GM21423 (cell line): ENCODE measurements around the gene HDHD5.

Experiments used
- ATAC-seq: cut with Tn5 transposase; IDR thresholded peaks from one replicate; pipeline ENCODE4 v1.9.1; 2021; ENCODE audit warnings: mild to moderate bottlenecking, moderate library complexity; ENCODE audit not compliant: unreplicated experiment

HDHD5 gene

DNA sequence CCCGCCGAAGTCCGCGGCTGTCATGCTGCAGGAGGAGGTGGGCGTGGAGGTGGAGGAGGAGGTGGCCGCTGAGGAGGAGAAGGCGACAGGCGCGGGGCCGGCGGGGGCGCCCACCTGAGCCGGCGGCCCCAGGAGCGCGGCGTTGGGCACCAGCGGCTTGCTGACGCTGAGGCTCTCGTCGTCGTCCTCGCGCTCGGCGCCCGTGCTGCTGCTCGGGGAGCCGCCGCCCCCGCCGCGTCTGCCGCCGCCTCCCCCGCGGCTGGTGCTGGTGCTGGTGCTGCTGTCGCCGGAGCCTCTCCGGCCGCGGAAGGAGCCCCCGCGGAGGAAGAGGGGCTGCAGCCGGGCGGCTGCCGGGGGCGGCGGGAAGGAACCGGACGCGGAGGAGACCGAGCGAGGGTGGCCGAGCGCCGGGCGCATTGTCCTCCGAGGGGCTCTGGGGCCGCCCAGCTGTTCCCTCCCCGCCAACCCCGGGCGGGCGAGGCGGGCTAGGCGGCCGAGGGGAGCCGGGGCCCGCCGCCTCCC is 38.3 kb downstream of the HDHD5 start:
- no peak for ATAC-seq

DNA sequence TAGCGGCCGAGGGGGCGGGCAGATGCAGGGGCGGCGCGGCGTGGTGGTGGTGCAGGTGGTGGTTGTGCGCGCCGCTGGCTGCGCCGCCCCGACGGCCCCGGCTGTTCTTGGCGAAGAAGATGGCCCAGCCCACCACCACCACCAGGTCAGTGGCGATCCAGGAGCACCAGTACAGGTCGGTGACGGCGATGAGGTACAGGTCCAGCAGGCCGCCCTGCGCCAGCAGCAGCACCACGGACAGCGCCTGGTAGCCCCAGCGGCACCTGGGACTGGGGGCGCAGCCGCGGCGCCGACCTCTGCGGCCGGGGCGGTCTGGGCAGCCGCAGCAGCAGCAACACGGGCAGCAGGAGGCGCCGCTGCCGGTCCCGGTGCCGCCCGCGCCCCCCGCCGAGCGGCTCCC is 38.8 kb downstream of the HDHD5 start:
- no peak for ATAC-seq

DNA sequence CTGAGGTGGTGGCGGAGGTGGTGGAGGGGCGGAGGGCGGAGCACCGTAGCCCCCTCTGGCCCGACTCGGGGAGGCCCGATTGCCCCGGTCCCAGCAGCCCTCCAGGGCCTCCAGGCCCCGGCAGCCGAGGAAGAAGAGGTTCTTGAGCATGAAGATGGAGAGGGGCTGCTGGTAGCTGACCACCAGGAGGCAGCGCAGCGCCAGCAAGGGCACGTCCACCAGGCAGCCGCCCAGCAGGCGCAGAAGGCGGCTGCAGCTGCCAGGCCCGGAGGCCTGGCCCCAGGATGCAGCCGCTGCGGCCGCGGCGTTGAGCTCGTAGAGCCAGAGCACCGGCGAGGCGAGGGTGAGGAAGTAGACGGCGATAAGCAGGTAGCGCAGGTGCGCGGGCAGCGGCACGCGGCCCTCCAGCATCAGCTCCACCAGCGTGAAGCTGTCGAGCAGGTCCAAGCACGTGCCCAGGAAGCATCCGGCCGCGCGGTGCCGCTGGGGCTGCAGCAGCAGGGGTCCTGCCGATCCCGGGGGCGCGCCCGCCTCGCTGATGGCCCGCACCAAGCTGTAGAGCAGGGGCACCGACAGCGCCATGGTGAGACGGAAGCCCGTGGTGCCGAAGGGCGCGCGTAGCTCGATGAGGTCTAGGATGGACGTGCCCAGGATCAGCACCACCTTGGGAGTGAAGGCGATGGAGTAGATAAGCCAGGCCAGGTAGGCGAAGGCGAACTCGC is 39.4 kb downstream of the HDHD5 start:
- no peak for ATAC-seq

DNA sequence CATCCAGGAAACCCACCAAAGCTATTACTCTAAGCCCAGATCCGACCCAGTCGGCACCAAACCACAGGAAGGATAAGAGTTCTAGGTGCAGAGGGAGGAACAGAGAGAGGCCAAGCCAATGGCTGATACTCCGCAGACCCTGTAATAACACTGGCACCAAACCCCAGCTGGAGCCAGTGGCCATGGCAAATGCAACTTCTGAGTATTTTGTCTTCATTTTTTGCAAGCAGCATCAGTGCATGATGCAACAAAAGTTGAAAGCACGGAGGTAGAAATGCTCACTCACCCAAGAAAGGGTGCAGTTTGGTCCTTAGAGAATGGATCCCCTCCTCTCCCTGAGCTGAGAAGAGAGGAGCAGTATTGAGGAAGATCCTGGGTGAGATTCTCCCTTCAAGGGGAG is 40.7 kb downstream of the HDHD5 start:
- no peak for ATAC-seq

DNA sequence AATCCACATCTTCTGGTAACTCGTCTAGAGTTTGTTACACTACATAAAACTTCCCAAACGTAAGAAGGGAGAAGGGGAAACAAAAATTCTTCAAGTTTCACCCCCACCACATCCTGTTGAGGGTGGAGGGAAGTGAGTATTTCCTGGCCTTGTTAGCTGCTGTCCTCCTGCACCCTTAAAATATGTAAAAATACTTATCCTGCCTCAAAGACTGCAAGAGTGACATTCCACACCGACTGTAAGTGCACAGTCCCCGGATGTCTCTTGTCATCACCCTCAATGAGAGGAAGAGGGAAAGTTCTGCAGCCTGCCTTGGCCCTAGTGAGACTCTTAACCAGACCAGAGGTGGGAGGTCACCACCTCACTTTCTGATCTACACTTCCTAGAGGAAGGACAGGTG is 41.2 kb downstream of the HDHD5 start:
- no peak for ATAC-seq

DNA sequence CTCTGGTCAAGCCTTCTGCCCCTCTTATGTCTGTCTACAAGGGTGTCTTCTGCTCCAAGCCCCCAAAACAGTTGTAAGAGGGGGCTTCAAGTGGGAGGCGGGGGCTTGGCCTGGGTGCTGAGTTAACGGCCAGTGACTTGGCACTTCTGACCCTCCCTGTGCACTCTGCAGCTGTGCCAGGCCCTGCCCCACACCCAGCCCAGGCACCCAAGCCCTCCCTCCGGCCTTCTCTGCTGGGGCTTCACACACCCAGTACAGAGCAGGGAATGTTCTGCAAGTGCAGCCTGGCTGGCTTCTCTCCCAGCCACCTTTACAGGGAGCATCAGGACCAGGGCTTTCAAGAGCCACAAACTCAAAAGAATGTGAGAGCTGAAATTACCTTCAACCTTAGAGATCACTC is 41.7 kb downstream of the HDHD5 start:
- ATAC-seq: no peak

DNA sequence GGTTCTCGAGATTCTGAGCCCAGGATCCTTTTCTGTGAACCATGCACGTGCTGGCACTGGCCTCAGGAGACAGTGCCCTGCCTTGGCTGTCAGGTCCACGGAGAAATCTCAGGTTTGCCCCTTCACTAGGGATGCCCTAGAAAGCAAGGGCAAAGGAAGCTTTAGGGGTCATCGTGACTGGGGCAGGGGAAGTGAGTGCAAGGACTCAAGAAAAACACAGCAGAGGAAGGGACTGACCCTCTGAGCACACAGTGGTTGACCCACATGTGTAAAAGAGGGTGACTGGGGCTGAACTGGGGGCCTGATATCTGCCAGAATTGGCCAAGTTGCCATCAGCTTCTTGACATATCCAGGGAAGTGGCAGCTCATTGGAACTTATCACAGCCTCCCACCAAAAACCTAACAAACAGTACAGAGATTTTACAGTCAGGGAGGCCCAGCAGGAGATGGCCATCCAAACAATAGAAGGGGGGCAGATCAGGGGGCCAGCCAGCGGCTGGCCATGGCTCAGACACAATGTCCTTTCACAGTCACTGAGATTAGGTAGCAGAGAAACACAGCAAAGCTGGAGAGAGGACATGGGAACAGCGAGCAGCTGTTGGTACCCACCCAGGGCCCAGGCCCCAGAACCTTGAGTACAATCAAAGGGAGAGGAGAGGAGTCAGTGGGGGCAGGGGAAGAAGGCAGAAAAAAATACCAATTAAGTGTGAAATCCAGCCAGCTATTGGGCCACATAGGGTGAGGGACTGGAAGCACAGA is 42.3 kb downstream of the HDHD5 start:
- no peak for ATAC-seq

DNA sequence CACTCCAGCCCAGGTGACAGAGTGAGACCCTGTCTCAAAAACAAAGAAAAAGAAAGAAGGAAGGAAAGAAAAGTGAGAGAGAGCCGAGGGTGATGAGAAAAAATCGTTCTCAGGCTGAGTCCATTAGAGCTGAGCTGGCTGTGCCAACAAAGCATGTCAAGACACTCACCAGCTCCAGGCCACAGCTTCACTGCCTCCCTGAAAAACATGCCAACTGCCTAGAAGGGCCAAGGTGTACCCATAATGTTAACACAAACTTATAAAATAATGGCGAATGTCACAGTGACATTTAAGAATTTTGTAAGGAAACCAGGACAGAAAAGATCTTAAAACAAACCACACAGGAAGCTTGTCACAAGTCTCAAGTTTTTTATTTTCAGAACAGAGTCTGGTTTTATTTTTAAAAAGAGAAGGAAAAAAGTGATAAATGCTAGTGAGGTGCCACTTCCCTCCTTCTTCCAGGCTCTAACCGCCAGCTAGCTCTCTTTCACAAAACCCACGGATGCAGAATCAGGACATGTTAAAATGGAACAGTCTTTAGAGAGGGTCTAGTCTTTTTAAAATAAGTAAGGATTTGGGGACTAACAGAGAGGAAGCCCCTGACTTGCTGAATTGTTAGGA is 43.0 kb downstream of the HDHD5 start:
- ATAC-seq: no peak

DNA sequence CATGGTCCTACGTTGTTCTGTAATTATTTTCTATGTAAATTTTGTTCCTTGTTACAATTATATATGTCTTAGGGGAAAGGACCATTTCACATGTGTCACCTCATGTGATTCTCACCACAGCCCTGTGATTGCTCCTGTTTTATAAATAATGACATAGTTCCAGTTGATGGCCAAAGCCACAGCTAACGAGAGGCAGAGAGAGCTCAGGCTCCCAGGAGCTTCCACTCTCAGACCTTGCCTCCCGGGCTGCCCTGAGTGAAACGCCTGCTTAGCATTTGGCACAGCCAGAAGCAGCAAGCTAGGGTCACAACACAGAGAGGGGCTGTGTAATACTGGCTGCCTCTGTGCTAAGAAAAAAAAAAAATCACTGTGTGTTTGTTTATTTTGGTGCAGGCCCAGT is 43.8 kb downstream of the HDHD5 start:
- ATAC-seq: no peak

DNA sequence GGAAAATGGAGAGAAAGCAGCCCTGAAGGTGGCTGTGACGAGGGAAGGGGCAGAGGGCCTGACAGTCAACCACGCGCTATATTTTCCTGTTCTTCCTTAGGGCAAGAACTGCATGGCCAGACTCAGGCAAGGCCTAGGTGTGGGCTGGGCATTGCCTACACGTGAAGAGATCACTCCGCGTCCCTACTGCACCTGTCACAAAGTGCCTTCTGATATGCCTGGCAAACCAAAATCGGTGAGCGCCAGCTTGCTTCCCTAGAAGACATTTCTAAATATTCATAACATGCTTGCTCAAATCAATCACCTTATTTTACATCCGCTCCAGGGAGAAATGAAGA is 44.2 kb downstream of the HDHD5 start:
- ATAC-seq: no peak

DNA sequence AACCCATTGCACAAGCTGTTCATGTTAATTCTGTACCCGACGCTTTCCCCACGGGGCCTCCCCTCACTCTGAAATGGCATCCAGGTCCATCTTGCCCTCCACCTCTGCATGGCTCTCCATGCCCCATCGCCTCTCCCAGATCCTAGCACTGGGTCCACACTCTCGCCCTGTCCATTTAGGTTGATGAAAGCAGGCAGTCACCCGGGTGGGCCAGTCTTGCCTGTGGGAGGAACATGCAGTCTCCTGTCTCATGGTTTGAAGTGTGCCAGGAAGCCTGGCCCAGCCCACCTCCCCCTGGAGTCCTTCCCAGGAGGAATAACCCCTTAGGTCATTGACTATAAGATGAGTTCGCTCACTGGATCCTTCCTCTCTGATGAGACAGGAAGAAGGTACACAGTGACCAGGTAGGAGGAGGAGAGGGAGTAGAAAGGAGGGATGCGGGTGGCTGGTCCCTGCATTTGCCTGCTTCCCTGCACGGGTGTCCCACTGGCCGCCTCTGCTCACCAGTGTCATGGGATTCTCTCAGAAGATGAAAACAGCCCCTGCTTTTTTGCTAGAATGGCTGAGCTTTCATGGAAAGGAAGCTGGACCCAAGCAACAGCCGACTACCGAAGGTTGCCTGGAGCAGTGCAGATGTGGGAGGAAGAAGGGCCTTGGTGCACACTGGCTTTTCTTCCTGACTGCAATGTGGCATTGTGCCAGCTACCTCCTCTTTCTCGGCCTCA is 44.7 kb downstream of the HDHD5 start:
- no peak for ATAC-seq

DNA sequence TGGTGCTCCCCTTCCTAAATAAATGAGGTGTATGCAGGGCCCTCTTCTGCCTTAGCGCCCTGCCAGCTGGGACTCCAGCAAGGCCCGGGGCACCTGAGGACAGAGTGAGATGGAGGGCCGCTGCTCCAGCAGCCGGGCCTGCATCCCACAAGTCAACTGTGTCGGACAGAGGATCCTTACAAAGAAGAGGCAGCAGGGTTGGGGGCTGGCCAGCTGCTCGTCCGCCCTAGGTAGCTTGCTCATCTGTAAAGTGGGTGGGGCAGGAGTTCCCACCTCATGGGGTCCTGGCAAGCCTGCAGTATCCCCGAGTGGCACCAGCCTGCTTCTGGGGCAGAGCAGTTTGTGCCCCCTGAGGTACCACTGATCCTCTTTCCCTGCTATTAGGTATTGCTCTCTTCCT is 45.5 kb downstream of the HDHD5 start:
- no peak for ATAC-seq

DNA sequence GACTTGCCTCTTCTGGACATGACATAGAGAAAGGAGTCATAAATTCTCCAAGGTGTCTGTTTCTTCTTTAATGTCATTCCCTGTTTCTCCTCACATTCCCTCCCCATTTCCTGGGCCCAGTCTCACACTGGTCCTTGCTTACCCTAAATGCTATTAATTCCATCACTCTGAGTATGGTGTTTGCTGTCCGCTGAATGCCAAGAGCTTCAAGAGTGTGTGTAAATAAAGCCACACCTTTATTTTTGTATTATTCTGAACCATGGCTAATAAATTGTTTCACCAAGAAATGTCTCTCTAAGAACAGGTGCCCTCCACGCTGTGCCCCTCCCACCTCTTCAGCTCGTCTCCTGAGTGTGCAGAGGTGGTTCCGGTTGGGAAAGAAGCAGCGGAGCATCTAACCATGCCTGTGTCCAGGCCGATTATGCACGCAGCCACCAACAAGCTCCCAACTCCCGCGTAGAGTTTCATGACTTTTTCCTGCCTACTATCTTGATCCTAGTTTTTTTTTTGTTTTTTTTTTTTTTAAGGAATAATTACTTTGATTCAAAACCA is 46.5 kb downstream of the HDHD5 start:
- no peak for ATAC-seq

DNA sequence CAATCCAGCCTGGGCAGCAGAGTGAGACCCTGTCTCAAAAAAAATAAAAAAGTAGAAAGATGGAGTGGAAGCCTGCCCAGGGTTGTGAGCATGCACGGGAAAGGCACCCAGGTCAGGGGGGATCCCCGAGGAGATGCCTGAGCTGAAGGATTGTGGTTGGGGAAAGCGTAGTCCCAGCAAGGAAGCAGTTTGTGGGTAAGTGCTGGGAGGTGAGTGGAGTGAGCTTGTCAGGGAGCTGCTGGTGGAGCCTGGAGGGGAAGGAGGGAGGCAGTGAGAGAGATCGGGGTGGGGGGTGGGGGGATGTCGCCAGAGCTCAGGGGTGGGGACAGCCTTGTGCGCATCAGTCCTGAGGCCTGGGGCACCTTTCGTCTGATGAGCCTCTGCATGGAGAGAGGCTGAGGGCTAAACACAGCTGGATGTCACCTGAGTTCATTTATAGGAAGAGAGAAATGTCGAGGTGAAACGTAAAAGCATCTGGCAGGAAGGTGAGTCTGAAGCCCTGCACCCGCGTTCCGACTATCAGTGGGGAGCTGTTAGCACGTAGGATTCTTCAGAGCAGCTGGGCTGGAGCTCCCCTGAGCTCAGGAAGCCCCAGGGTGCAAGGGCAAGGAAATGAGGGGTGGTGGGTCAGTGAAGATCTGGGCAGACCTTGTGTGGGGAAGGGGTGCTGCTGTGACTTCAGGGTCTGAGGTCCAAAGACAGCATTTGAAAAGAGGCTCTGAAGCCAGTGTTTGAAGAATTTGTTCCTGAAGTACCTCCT is 48.1 kb downstream of the HDHD5 start:
- ATAC-seq: no peak

DNA sequence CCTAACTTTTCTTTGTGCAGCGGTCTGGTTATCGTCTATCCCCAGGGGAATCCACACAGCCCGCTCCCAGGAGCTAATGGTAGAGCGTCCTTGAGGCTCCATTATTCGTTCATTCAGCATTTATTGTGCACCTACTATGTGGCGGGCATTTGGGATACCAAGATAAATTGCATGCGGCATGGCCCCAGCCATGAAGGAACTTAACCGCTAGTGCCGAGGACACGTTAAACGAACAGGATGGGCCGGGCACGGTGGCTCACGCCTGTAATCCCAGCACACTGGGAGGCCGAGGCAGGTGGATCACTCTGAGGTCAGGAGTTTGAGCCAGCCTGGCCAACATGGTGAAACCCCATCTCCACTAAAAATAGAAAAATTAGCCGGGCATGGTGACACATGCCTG is 49.1 kb downstream of the HDHD5 start:
- ATAC-seq: no peak

DNA sequence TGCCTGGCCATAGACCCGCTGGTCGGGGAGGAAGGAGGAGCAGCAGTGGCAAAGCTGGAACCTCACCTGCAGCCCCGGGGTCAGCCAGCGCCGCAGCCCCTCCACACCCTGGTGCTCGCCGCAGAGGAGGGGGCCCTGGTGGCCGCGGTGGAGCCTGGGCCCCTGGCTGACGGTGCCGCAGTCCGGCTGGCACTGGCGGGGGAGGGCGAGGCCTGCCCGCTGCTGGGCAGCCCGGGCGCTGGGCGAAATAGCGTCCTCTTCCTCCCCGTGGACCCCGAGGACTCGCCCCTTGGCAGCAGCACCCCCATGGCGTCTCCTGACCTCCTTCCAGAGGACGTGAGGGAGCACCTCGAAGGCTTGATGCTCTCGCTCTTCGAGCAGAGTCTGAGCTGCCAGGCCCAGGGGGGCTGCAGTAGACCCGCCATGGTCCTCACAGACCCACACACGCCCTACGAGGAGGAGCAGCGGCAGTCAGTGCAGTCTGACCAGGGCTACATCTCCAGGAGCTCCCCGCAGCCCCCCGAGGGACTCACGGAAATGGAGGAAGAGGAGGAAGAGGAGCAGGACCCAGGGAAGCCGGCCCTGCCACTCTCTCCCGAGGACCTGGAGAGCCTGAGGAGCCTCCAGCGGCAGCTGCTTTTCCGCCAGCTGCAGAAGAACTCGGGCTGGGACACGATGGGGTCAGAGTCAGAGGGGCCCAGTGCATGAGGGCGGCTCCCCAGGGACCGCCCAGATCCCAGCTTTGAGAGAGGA is 49.8 kb downstream of the HDHD5 start:
- ATAC-seq: no peak

DNA sequence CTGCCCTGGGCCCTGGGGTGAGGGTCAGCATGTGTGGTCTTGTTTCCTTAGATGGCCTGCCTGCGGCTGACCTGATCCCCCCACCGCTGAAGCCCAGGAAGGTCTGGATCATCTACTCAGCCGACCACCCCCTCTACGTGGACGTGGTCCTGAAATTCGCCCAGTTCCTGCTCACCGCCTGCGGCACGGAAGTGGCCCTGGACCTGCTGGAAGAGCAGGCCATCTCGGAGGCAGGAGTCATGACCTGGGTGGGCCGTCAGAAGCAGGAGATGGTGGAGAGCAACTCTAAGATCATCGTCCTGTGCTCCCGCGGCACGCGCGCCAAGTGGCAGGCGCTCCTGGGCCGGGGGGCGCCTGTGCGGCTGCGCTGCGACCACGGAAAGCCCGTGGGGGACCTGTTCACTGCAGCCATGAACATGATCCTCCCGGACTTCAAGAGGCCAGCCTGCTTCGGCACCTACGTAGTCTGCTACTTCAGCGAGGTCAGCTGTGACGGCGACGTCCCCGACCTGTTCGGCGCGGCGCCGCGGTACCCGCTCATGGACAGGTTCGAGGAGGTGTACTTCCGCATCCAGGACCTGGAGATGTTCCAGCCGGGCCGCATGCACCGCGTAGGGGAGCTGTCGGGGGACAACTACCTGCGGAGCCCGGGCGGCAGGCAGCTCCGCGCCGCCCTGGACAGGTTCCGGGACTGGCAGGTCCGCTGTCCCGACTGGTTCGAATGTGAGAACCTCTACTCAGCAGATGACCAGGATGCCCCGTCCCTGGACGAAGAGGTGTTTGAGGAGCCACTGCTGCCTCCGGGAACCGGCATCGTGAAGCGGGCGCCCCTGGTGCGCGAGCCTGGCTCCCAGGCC is 50.6 kb downstream of the HDHD5 start:
- ATAC-seq: no peak

DNA sequence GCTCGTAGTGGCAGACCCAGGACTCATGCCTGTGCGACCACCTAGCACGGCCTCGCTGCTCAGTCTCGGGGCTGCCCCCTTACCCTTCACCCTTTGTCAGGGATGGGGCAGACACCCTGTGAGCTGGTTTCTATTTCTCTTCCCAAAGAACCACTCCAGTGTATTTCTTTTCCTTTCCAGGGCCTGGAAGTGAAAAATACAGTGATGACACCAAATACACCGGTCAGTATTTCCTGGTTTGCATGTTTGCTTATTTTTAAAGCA is 51.6 kb downstream of the HDHD5 start:
- no peak for ATAC-seq
